OCI-LY7 (cell line): ENCODE results near the gene MTHFD2.

Source experiments
- CTCF ChIP-seq: fragments of 200-600 bp; sonication (generic); conservative IDR thresholded peaks from 2 replicates; pipeline ENCODE4 v1.5.1; 2014; ENCODE audit warnings: mild to moderate bottlenecking, antibody characterized with exemption, low read length, moderate library complexity, mixed read lengths
- EZH2phosphoT487 ChIP-seq: fragments of 200-600 bp; sonication (generic); IDR thresholded peaks from 2 replicates; pipeline ENCODE4 v1.6.1; 2018; ENCODE audit warnings: low read depth, borderline replicate concordance, mild to moderate bottlenecking, mixed run types, antibody characterized with exemption, low read length, moderate library complexity, mixed read lengths

GRCh38 chr2:74179063-74179865 is 19.2 kb upstream of the MTHFD2 start:
- peak; percentile 67 for TF ChIP-seq CTCF
- TF ChIP-seq EZH2phosphoT487 = no peak
